H9 (cell line): ENCODE measurements around the gene RFC4. TPM values are rescaled to one million over a fixed set of nuclear protein-coding genes. Genes with fewer than 3 reads are reported as not detected.

Experiments used
- DNase-seq: peaks from one replicate; pipeline ENCODE4 v3.0.0-alpha.2; 2017
- H2AFZ ChIP-seq: one replicate; pipeline ENCODE4 v1.6.1; 2013; ENCODE audit warnings: mild to moderate bottlenecking, low read length, control low read depth, moderate library complexity
- H2AK5ac ChIP-seq: 2 replicates; pipeline ENCODE4 v1.6.1; 2013; ENCODE audit warnings: low read length, control low read depth, mixed read lengths; ENCODE audit not compliant: insufficient read length
- H2BK120ac ChIP-seq: one replicate; pipeline ENCODE4 v1.6.1; 2013; ENCODE audit warnings: low read depth, mild to moderate bottlenecking, low read length, control low read depth, inconsistent platforms; ENCODE audit not compliant: poor library complexity, severe bottlenecking
- H2BK12ac ChIP-seq: 2 replicates; pipeline ENCODE4 v1.6.1; 2013; ENCODE audit warnings: low read length, control low read depth, mixed read lengths, low read depth; ENCODE audit not compliant: insufficient read length
- H2BK15ac ChIP-seq: 2 replicates; pipeline ENCODE4 v1.6.1; 2013; ENCODE audit warnings: low read depth, low read length, control low read depth
- H2BK20ac ChIP-seq: one replicate; pipeline ENCODE4 v1.6.1; 2013; ENCODE audit warnings: low read depth, mild to moderate bottlenecking, low read length, control low read depth, inconsistent platforms; ENCODE audit not compliant: poor library complexity, severe bottlenecking
- H2BK5ac ChIP-seq: 2 replicates; pipeline ENCODE4 v1.6.1; 2013; ENCODE audit warnings: low read length, control low read depth, mixed read lengths; ENCODE audit not compliant: insufficient read length
- H3K14ac ChIP-seq: 2 replicates; pipeline ENCODE4 v1.6.1; 2013; ENCODE audit warnings: low read length, control low read depth; ENCODE audit not compliant: insufficient read depth
- H3K18ac ChIP-seq: 2 replicates; pipeline ENCODE4 v1.6.1; 2013; ENCODE audit warnings: low read depth, mild to moderate bottlenecking, mixed read lengths, low read length, control low read depth; ENCODE audit not compliant: insufficient read length
- H3K23ac ChIP-seq: 2 replicates; pipeline ENCODE4 v1.6.1; 2013; ENCODE audit warnings: low read length, control low read depth, mixed read lengths, low read depth; ENCODE audit not compliant: insufficient read length
- H3K23me2 ChIP-seq: 2 replicates; pipeline ENCODE4 v1.6.1; 2013; ENCODE audit warnings: low read depth, mild to moderate bottlenecking, mixed read lengths, low read length, control low read depth; ENCODE audit not compliant: insufficient read length, poor library complexity, severe bottlenecking
- H3K27ac ChIP-seq: 2 replicates; pipeline ENCODE4 v1.5.1; 2013; ENCODE audit warnings: low read length, control low read depth, mixed read lengths, low read depth; ENCODE audit not compliant: insufficient read length
- H3K27me3 ChIP-seq: 2 replicates; pipeline ENCODE4 v1.6.1; 2013; ENCODE audit warnings: low read length, control low read depth, inconsistent platforms; ENCODE audit not compliant: insufficient read depth
- H3K4ac ChIP-seq: 2 replicates; pipeline ENCODE4 v1.6.1; 2013; ENCODE audit warnings: low read depth, mild to moderate bottlenecking, control low read depth, inconsistent platforms, low read length, moderate library complexity
- H3K4me1 ChIP-seq: 2 replicates; pipeline ENCODE4 v1.6.1; 2013; ENCODE audit warnings: low read length, control low read depth, inconsistent platforms; ENCODE audit not compliant: insufficient read depth
- H3K4me2 ChIP-seq: 2 replicates; pipeline ENCODE4 v1.6.1; 2013; ENCODE audit warnings: low read length, control low read depth, mixed read lengths; ENCODE audit not compliant: insufficient read length, insufficient read depth
- H3K56ac ChIP-seq: 2 replicates; pipeline ENCODE4 v1.6.1; 2013; ENCODE audit warnings: low read depth, mild to moderate bottlenecking, mixed read lengths, low read length, control low read depth; ENCODE audit not compliant: insufficient read length
- H3K79me1 ChIP-seq: 2 replicates; pipeline ENCODE4 v1.6.1; 2013; ENCODE audit warnings: low read depth, mild to moderate bottlenecking, moderate library complexity, low read length, control low read depth, inconsistent platforms; ENCODE audit not compliant: insufficient read depth, poor library complexity, severe bottlenecking
- H3K79me2 ChIP-seq: 2 replicates; pipeline ENCODE4 v1.6.1; 2013; ENCODE audit warnings: low read length, control low read depth, inconsistent platforms; ENCODE audit not compliant: insufficient read depth
- H3K9ac ChIP-seq: 2 replicates; pipeline ENCODE4 v1.6.1; 2013; ENCODE audit warnings: low read length, control low read depth, mixed read lengths; ENCODE audit not compliant: insufficient read length; ENCODE audit errors: extremely low read depth
- H3K9me3 ChIP-seq: one replicate; pipeline ENCODE4 v1.6.1; 2013; ENCODE audit warnings: low read depth, low read length, inconsistent platforms; ENCODE audit not compliant: control insufficient read depth
- H3T11ph ChIP-seq: one replicate; pipeline ENCODE4 v1.6.1; 2013; ENCODE audit warnings: mild to moderate bottlenecking, low read length, control low read depth, inconsistent platforms
- H4K20me1 ChIP-seq: one replicate; pipeline ENCODE4 v1.6.1; 2013; ENCODE audit not compliant: control insufficient read depth, insufficient read length, insufficient read depth
- H4K5ac ChIP-seq: 2 replicates; pipeline ENCODE4 v1.6.1; 2013; ENCODE audit warnings: low read depth, mild to moderate bottlenecking, mixed read lengths, low read length, control low read depth; ENCODE audit not compliant: insufficient read length
- H4K8ac ChIP-seq: replicated peaks from 2 replicates; pipeline ENCODE4 v1.6.1; 2013; ENCODE audit warnings: low read length, control low read depth, mixed read lengths, low read depth; ENCODE audit not compliant: insufficient read length
- H4K91ac ChIP-seq: 2 replicates; pipeline ENCODE4 v1.6.1; 2013; ENCODE audit warnings: low read depth, mild to moderate bottlenecking, moderate library complexity, mixed read lengths, low read length, control low read depth; ENCODE audit not compliant: insufficient read length
- H3K27ac Mint-ChIP-seq, 3 experiments: 2 replicates in 2 of 3; 3 replicates in 1 of 3; pipeline ENCODE4 v1.8.0; 2020 to 2021; ENCODE audit warnings: mixed read lengths in 3 of 3, mild to moderate bottlenecking in 1 of 3, moderate library complexity in 1 of 3
- H3K27me3 Mint-ChIP-seq: 2 replicates; pipeline ENCODE4 v1.8.0; 2021; ENCODE audit warnings: low read depth, mild to moderate bottlenecking, moderate library complexity, mixed read lengths
- H3K36me3 Mint-ChIP-seq, 3 experiments: 2 replicates in 2 of 3; 3 replicates in 1 of 3; pipeline ENCODE4 v1.8.0; 2020 to 2021; ENCODE audit warnings: low read depth in 3 of 3, mixed read lengths in 3 of 3; ENCODE audit not compliant: insufficient read depth in 1 of 3
- H3K4me1 Mint-ChIP-seq, 2 experiments: 2 replicates each; pipeline ENCODE4 v1.8.0; 2020; ENCODE audit warnings: mixed read lengths in 2 of 2
- H3K4me3 Mint-ChIP-seq, 2 experiments: 2 replicates in 1 of 2; 3 replicates in 1 of 2; pipeline ENCODE4 v1.8.0; 2020 to 2021; ENCODE audit warnings: mild to moderate bottlenecking in 2 of 2, mixed read lengths in 2 of 2, moderate library complexity in 1 of 2
- H3K9me3 Mint-ChIP-seq, 2 experiments: 2 replicates in 1 of 2; 3 replicates in 1 of 2; pipeline ENCODE4 v1.8.0; 2020; ENCODE audit warnings: mild to moderate bottlenecking in 2 of 2, mixed read lengths in 2 of 2, moderate library complexity in 1 of 2
- CTCF ChIP-seq: fragments of 200-600 bp; sonication (generic); conservative IDR thresholded peaks from 3 replicates; pipeline ENCODE4 v1.8.0; 2021; ENCODE audit warnings: antibody characterized with exemption, mild to moderate bottlenecking
- WGBS: extraction: QIAGEN DNeasy Blood & Tissue Kit; methylation state at CpG from one replicate; pipeline ENCODE4 v1.1.7; 2013; ENCODE audit warnings: missing lambda C conversion rate, low lambda C conversion rate, mixed read lengths; ENCODE audit not compliant: insufficient read length; ENCODE audit errors: extremely low coverage; 5-methylcytosine and 5-hydroxymethylcytosine counted together
- total RNA-seq: library from RNA; stranded (reverse); gene quantifications from 2 replicates; pipeline ENCODE4 v1.2.1, GENCODE V29; 2021

RFC4 gene
- total RNA-seq, 1 experiment from 2014 or later = 108 TPM

DNA sequence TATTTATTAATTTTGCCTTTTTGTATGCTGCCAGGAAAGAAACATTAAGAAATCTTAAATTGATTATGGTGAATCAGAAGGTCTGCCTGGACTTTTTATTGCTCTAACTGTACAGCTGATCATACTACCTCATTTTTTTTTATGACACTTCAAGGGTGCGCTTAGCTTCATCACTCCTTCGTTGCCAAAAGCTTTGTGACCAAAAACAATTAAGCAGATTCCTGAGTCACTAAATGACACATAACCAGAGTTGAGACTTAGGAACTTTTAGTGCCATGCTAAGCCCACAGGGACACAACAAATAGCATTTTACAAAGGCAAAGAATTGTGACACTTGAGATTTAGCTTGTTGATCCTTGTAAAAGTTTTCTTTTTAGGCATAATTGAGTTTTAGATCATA lies 41.2 kb upstream of the RFC4 start:
- H2BK20ac ChIP-seq = no peak overlapping the region
- H3K56ac ChIP-seq = no peak overlapping the region
- no CpG with 5 or more reads among the region's 2 CpGs for WGBS
- no peak overlapping the region for H2BK120ac ChIP-seq
- H3K27me3 ChIP-seq = no peaks in the 10 kb centered on the region
- Mint-ChIP-seq H3K27ac (no peak overlapping the region), H3K4me3 (no peak overlapping the region), H3K9me3 (no peaks in the 10 kb centered on the region; a peak in 2 of 5 replicates), H3K36me3 (no peaks in the 10 kb centered on the region), H3K4me1 (peaks cover 4 to 16% of the 10 kb centered on the region in 2 experiments), H3K27me3 (peaks cover 2% of the 10 kb centered on the region; the same call in 1 of the 2 replicates)
- no peak overlapping the region for H2AFZ ChIP-seq
- H3K14ac ChIP-seq = no peak overlapping the region
- no peak overlapping the region for H3K9ac ChIP-seq
- no peaks in the 10 kb centered on the region for H3K79me2 ChIP-seq
- H2AK5ac ChIP-seq = no peak overlapping the region
- H3K27ac ChIP-seq = no peak overlapping the region
- H3K4ac ChIP-seq = no peak overlapping the region
- no peak overlapping the region for H3K23ac ChIP-seq
- no peaks in the 10 kb centered on the region for H3K9me3 ChIP-seq
- H3K4me1 ChIP-seq = no peaks in the 10 kb centered on the region
- H4K20me1 ChIP-seq = no peaks in the 10 kb centered on the region
- H4K91ac ChIP-seq = no peak overlapping the region
- no peak overlapping the region for H3K4me2 ChIP-seq
- no peak overlapping the region for H3K18ac ChIP-seq
- no peak overlapping the region for H3T11ph ChIP-seq
- H2BK5ac ChIP-seq = no peak overlapping the region
- H4K5ac ChIP-seq = no peak overlapping the region
- no peak for DNase-seq
- no peaks in the 10 kb centered on the region for H3K23me2 ChIP-seq
- no peak overlapping the region for H4K8ac ChIP-seq
- H3K79me1 ChIP-seq = no peaks in the 10 kb centered on the region
- H2BK12ac ChIP-seq = no peak overlapping the region
- no peak for TF ChIP-seq CTCF
- no peak overlapping the region for H2BK15ac ChIP-seq
